K562 (cell line): ENCODE measurements around the gene FILIP1L. TPM values are rescaled to one million over a fixed set of nuclear protein-coding genes. Genes with fewer than 3 reads are reported as not detected.

Source experiments
- ATAC-seq: fragments of 200-7000 bp; cut with Tn5 transposase; 3 replicates; pipeline ENCODE4 v1.9.1; 2020; ENCODE audit warnings: moderate library complexity
- BruUV-seq: library from RNA; stranded (reverse); fragments of 400-500 nt; replicated peaks from 2 replicates; lab custom pipeline; 2021; lab: Mats Ljungman, UMichigan
- CTCF ChIA-PET: fragments of 300-600 bp; formaldehyde crosslinking; extraction: SDS; loops from one replicate; lab custom pipeline; 2021; ENCODE audit warnings: low intra/inter-chr PET ratio; lab: Yijun Ruan, JAX
- POLR2A ChIA-PET: fragments of 300-600, 350-650 bp; sonication (Branson Sonifier 250); formaldehyde crosslinking; extraction: SDS; loops from one replicate; lab custom pipeline; 2021; ENCODE audit warnings: antibody characterized with exemption, inconsistent platforms; lab: Yijun Ruan, JAX
- DNase-seq, 4 experiments: peaks; one replicate each; pipeline versions ENCODE4 v3.0.0 to v3.0.0-alpha.2; 2011 to 2018; ENCODE audit warnings: low spot score in 3 of 4, mixed read lengths in 3 of 4; ENCODE audit errors: extremely low read depth in 1 of 4
- FAIRE-seq: peaks from 2 replicates; lab custom pipeline; 2011; peaks lifted over from hg19 to GRCh38; lab: Jason Lieb, UNC
- H2AFZ ChIP-seq: 2 replicates; pipeline ENCODE4 v1.6.0; 2011; ENCODE audit warnings: low read depth, low read length, control low read depth, inconsistent platforms
- H3K27ac ChIP-seq: fragments of 200-600 bp; 3 replicates; pipeline ENCODE4 v1.8.0; 2011; ENCODE audit warnings: low read depth, mild to moderate bottlenecking, control low read depth, inconsistent platforms, low read length, moderate library complexity, mixed read lengths; ENCODE audit errors: extremely low read depth
- H3K27me3 ChIP-seq, 2 experiments: fragments of 300-600 bp in 1 of 2; 2 replicates in 1 of 2; 3 replicates in 1 of 2; pipeline versions ENCODE4 v1.6.0 to v1.8.0; 2011; ENCODE audit warnings: inconsistent platforms in 2 of 2, low read length in 2 of 2, mild to moderate bottlenecking in 1 of 2, mixed read lengths in 1 of 2, moderate library complexity in 1 of 2; ENCODE audit not compliant: control insufficient read depth in 2 of 2, insufficient read depth in 2 of 2
- H3K36me3 ChIP-seq: fragments of 300-600 bp; 3 replicates; pipeline ENCODE4 v1.8.0; 2011; ENCODE audit warnings: mild to moderate bottlenecking, low read length, inconsistent platforms; ENCODE audit not compliant: control insufficient read depth, insufficient read depth
- H3K4me1 ChIP-seq, 2 experiments: fragments of 200-600 bp in 1 of 2; replicated peaks in 1 of 2; 2 replicates in 1 of 2; 3 replicates in 1 of 2; pipeline versions ENCODE4 v1.5.1 to v1.8.0; 2011; ENCODE audit warnings: inconsistent platforms in 2 of 2, low read length in 2 of 2, mild to moderate bottlenecking in 1 of 2, mixed read lengths in 1 of 2, moderate library complexity in 1 of 2; ENCODE audit not compliant: control insufficient read depth in 2 of 2, insufficient read depth in 2 of 2
- H3K4me2 ChIP-seq: 2 replicates; pipeline ENCODE4 v1.6.1; 2011; ENCODE audit warnings: low read length, control low read depth, inconsistent platforms, mixed read lengths; ENCODE audit not compliant: insufficient read depth
- H3K4me3 ChIP-seq: fragments of 200-600 bp; sonication (generic), shearing (Covaris generic); 2 replicates; pipeline ENCODE4 v1.5.1; 2016; ENCODE audit warnings: control low read depth, inconsistent platforms
- H3K79me2 ChIP-seq: fragments of 200-600 bp; 3 replicates; pipeline ENCODE4 v1.8.0; 2011; ENCODE audit warnings: low read length, inconsistent platforms; ENCODE audit not compliant: control insufficient read depth, insufficient read depth
- H3K9ac ChIP-seq, 2 experiments: 2 replicates each; pipeline versions ENCODE4 v1.6.0 to v1.6.1; 2011; ENCODE audit warnings: low read depth in 2 of 2, low read length in 2 of 2, control low read depth in 1 of 2, inconsistent platforms in 1 of 2, mild to moderate bottlenecking in 1 of 2, mixed read lengths in 1 of 2; ENCODE audit not compliant: insufficient read depth in 1 of 2
- H3K9me1 ChIP-seq: one replicate; pipeline ENCODE4 v1.6.0; 2011; ENCODE audit warnings: inconsistent platforms, mild to moderate bottlenecking, low read length, moderate library complexity; ENCODE audit not compliant: control insufficient read depth, insufficient read depth
- H3K9me3 ChIP-seq: replicated peaks from 2 replicates; pipeline ENCODE4 v1.5.1; 2011; ENCODE audit warnings: low read depth, low read length, inconsistent platforms; ENCODE audit not compliant: control insufficient read depth, insufficient read depth
- H4K20me1 ChIP-seq: replicated peaks from 2 replicates; pipeline ENCODE4 v1.6.1; 2011; ENCODE audit warnings: low read length, inconsistent platforms, mixed read lengths; ENCODE audit not compliant: control insufficient read depth, insufficient read depth
- CBFA2T2 ChIP-seq: fragments of 450-650 bp; conservative IDR thresholded peaks from 2 replicates; pipeline ENCODE4 v1.6.1; 2017; ENCODE audit warnings: mild to moderate bottlenecking
- CBFA2T3 ChIP-seq: fragments of 450-650 bp; IDR thresholded peaks from 2 replicates; pipeline ENCODE4 v1.6.1; 2017
- DNMT1 ChIP-seq: fragments of 450-650 bp; IDR thresholded peaks from 2 replicates; pipeline ENCODE4 v1.6.1; 2016; ENCODE audit warnings: antibody characterized with exemption, mild to moderate bottlenecking
- HLTF ChIP-seq: fragments of 450-650 bp; IDR thresholded peaks from 2 replicates; pipeline ENCODE4 v1.6.1; 2016
- KDM1A ChIP-seq, 2 experiments: fragments of 450-650 bp; IDR thresholded peaks; 2 replicates each; pipeline ENCODE4 v1.6.1; 2016; ENCODE audit warnings: mild to moderate bottlenecking in 2 of 2
- LCOR ChIP-seq: sonication (generic); formaldehyde crosslinking; IDR thresholded peaks from 2 replicates; pipeline ENCODE4 v1.8.0; 2022; ENCODE audit warnings: mild to moderate bottlenecking, missing genetic modification reagents
- NFATC3 ChIP-seq: fragments of 450-650 bp; IDR thresholded peaks from 2 replicates; pipeline ENCODE4 v1.6.1; 2017; ENCODE audit warnings: mild to moderate bottlenecking
- NR2F6 ChIP-seq: fragments of 450-650 bp; formaldehyde crosslinking; IDR thresholded peaks from 2 replicates; pipeline ENCODE4 v1.4.0; 2020; ENCODE audit warnings: mild to moderate bottlenecking
- STAT5B ChIP-seq: fragments of 250-450 bp; sonication (Bioruptor Pico); IDR thresholded peaks from 2 replicates; pipeline ENCODE4 v1.8.0; 2021; ENCODE audit warnings: mild to moderate bottlenecking, inconsistent platforms
- TAL1 ChIP-seq: fragments of 450-650 bp; IDR thresholded peaks from 2 replicates; pipeline ENCODE4 v1.6.1; 2016; ENCODE audit warnings: mild to moderate bottlenecking
- TCF3 ChIP-seq: sonication (generic); formaldehyde crosslinking; IDR thresholded peaks from 2 replicates; pipeline ENCODE4 v1.4.0; 2020; ENCODE audit warnings: mild to moderate bottlenecking, missing genetic modification reagents
- TEAD4 ChIP-seq, 2 experiments: sonication (generic) in 1 of 2; formaldehyde crosslinking in 1 of 2; IDR thresholded peaks; 2 replicates each; pipeline versions ENCODE4 v1.6.1 to v1.8.0; 2012 to 2022; ENCODE audit warnings: borderline replicate concordance in 1 of 2, inconsistent platforms in 1 of 2, low read length in 1 of 2, mild to moderate bottlenecking in 1 of 2, missing genetic modification reagents in 1 of 2
- ZNF408 ChIP-seq: fragments of 250-450 bp; sonication (Bioruptor Pico); IDR thresholded peaks from 2 replicates; pipeline ENCODE4 v1.4.0; 2020; ENCODE audit warnings: low read depth, mild to moderate bottlenecking, moderate library complexity
- ZNF696 ChIP-seq: fragments of 250-450 bp; sonication (Bioruptor Pico); conservative IDR thresholded peaks from 2 replicates; pipeline ENCODE4 v1.4.0; 2020; ENCODE audit warnings: mild to moderate bottlenecking, moderate library complexity
- WGBS: fragments of 100-300 bp; shearing (Covaris generic); methylation state at CpG from one replicate; pipeline ENCODE4 v1.1.6; 2016; ENCODE audit warnings: low coverage, mixed read lengths; ENCODE audit not compliant: insufficient coverage; ENCODE audit errors: missing lambda C conversion rate; 5-methylcytosine and 5-hydroxymethylcytosine counted together
- in situ Hi-C: fragments of 300-500 bp; cut with MboI; formaldehyde crosslinking; loops from 4 replicates; pipeline ENCODE4 v1.15.0; 2018; ENCODE audit warnings: inconsistent platforms, mixed read lengths
- intact Hi-C: fragments of 100-400 bp; cut with micrococcal nuclease; formaldehyde crosslinking; loops from 2 replicates; pipeline ENCODE4 v1.14.2; 2022
- polyA plus RNA-seq, 8 experiments: library from polyadenylated mRNA; depleted of rRNA in 4 of 8; stranded (reverse) in 5 of 8; unstranded in 3 of 8; fragments of >200 nt; fragmentation: Nextera tagmentation in 2 of 8; fragmentation: Illumina TruSeq in 1 of 8; extraction: Ambion mirVana in 2 of 8; extraction: Trizol in 1 of 8; gene quantifications; 2 replicates each; pipeline versions ENCODE4 v1.2.1 to v1.2.3, GENCODE V29; 2011 to 2014; ENCODE audit warnings: inconsistent platforms in 1 of 8, missing spikeins in 1 of 8
- total RNA-seq, 7 experiments: library from RNA; depleted of rRNA in 6 of 7; stranded (reverse); fragments of >200 nt in 6 of 7; fragmentation: Illumina TruSeq in 2 of 7; extraction: Trizol in 2 of 7; gene quantifications; 2 replicates each; pipeline versions ENCODE4 v1.2.1 to v1.2.3, GENCODE V29; 2011 to 2021; ENCODE audit warnings: low replicate concordance in 1 of 7
- TF ChIP-seq, protein P1 (sequence below), 2 experiments: fragments of 150-350 bp in 1 of 2; IDR thresholded peaks; 2 replicates each; pipeline ENCODE4 v1.6.1; 2012 to 2016; ENCODE audit warnings: low read depth in 2 of 2, low read length in 2 of 2, mild to moderate bottlenecking in 1 of 2, moderate library complexity in 1 of 2

FILIP1L gene
- total and polyA plus RNA-seq, 9 of the 15 experiments (the other 6 are each of a cell fraction or from before 2014, with no cell fraction given), result 0.50 to 2.1 (median 1.1) TPM

- 41% methylated on average over 2 of the region's 2 CpGs for WGBS
- Histone ChIP-seq H3K9me3 (no peaks in the 10 kb centered on the region), H3K27ac (no peak overlapping the region), H4K20me1 (no peaks in the 10 kb centered on the region), H3K9ac (no peak overlapping the region), H3K36me3 (no peaks in the 10 kb centered on the region; the same call in 2 of the 3 replicates), H3K4me2 (no peak overlapping the region), H2AFZ (no peak overlapping the region), H3K79me2 (peaks cover 58% of the 10 kb centered on the region), H3K4me3 (no peak overlapping the region), H3K9me1 (no peaks in the 10 kb centered on the region), H3K27me3 (no peaks in the 10 kb centered on the region), H3K4me1 (peaks cover 4 to 27% of the 10 kb centered on the region in 2 experiments; a peak in 4 of 5 replicates)
- FAIRE-seq (no peak), ATAC-seq (no peak), DNase-seq (no peak)
- no TSS peak for BruUV-seq
- CTCF ChIA-PET, result no interaction called here
- intact Hi-C loops (no loop called here), in situ Hi-C loops (no loop called here)
- TF ChIP-seq CBFA2T3, result peak; percentile 60
- peak; percentile 28; the same call in 1 of the 2 replicates for TF ChIP-seq TEAD4 (IDR thresholded peaks at IDR 0.05; ENCODE audit: low read length)
- TF ChIP-seq TEAD4 (CRISPR knock-in tag; IDR thresholded peaks at IDR 0.05; ENCODE audit: borderline replicate concordance), result no peak
- no peak for TF ChIP-seq ZNF696 (CRISPR knock-in tag)
- TF ChIP-seq LCOR (CRISPR knock-in tag), result no peak
- TF ChIP-seq TCF3 (CRISPR knock-in tag), result peak; percentile 52
- no peak for TF ChIP-seq HLTF
- peak; percentile 29; the same call in 1 of the 2 replicates for TF ChIP-seq TAL1
- TF ChIP-seq NR2F6, result no peak
- TF ChIP-seq STAT5B, result no peak
- TF ChIP-seq KDM1A (IDR thresholded peaks at IDR 0.05), result peak in 1 of 2 experiments; percentile 44; a peak in 1 of 4 replicates
- TF ChIP-seq ZNF408 (CRISPR knock-in tag), result no peak
- no peak for TF ChIP-seq NFATC3
- TF ChIP-seq, protein P1, sequence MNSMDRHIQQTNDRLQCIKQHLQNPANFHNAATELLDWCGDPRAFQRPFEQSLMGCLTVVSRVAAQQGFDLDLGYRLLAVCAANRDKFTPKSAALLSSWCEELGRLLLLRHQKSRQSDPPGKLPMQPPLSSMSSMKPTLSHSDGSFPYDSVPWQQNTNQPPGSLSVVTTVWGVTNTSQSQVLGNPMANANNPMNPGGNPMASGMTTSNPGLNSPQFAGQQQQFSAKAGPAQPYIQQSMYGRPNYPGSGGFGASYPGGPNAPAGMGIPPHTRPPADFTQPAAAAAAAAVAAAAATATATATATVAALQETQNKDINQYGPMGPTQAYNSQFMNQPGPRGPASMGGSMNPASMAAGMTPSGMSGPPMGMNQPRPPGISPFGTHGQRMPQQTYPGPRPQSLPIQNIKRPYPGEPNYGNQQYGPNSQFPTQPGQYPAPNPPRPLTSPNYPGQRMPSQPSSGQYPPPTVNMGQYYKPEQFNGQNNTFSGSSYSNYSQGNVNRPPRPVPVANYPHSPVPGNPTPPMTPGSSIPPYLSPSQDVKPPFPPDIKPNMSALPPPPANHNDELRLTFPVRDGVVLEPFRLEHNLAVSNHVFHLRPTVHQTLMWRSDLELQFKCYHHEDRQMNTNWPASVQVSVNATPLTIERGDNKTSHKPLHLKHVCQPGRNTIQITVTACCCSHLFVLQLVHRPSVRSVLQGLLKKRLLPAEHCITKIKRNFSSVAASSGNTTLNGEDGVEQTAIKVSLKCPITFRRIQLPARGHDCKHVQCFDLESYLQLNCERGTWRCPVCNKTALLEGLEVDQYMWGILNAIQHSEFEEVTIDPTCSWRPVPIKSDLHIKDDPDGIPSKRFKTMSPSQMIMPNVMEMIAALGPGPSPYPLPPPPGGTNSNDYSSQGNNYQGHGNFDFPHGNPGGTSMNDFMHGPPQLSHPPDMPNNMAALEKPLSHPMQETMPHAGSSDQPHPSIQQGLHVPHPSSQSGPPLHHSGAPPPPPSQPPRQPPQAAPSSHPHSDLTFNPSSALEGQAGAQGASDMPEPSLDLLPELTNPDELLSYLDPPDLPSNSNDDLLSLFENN (IDR thresholded peaks at IDR 0.05; ENCODE audit: low read depth in 2 of 2, low read length in 2 of 2), result no peak
- no peak for TF ChIP-seq DNMT1
- 0 out of 2 replicates have a peak, but pooled peaks have one; percentile 29 for TF ChIP-seq CBFA2T2
- POLR2A ChIA-PET, result interaction anchor here (0.6 to 0.8 kb wide), 2 partner anchors 9 to 503 kb away, joined by 3 read pairs; no protein-coding TSS in a partner anchor
These were observed 243.6 kb downstream of the FILIP1L start for GRCh38 chr3:99870712-99871111.
